GM23248 (cell line): ENCODE results near the gene MAGOHB.

ENCODE experiments used
- EZH2 ChIP-seq: fragments of 200-600 bp; sonication (generic); IDR thresholded peaks from 2 replicates; pipeline ENCODE4 v1.6.1; 2018; ENCODE audit warnings: antibody characterized with exemption, mild to moderate bottlenecking; ENCODE audit not compliant: insufficient read depth, poor library complexity, severe bottlenecking
- EZH2phosphoT487 ChIP-seq: fragments of 200-600 bp; sonication (generic); IDR thresholded peaks from 2 replicates; pipeline ENCODE4 v1.6.1; 2018; ENCODE audit warnings: antibody characterized with exemption, moderate library complexity, mild to moderate bottlenecking, low read depth; ENCODE audit not compliant: insufficient read depth

GRCh38 chr12:10641735-10642500, 28.5 kb upstream of the MAGOHB start:
- TF ChIP-seq EZH2 (no peak), EZH2phosphoT487 (no peak)
